Ectodermal cell (in vitro differentiated cells): ENCODE data around the gene CALHM2.
A peak's percentile ranks its signal among the peaks of the same experiment; 100 is the strongest.
"Not testable (repeated sequence)": the region's sequence is repeated elsewhere in the genome, so short reads cannot be mapped to it uniquely, and the experiment has no call there.

ENCODE experiments used
- H3K27ac ChIP-seq: 2 replicates; pipeline ENCODE4 v1.7.0; 2013; ENCODE audit warnings: mild to moderate bottlenecking, low read depth, low read length; ENCODE audit not compliant: insufficient read depth, poor library complexity, severe bottlenecking
- H3K27me3 ChIP-seq: 2 replicates; pipeline ENCODE4 v1.7.0; 2013; ENCODE audit warnings: mild to moderate bottlenecking, low read length; ENCODE audit not compliant: insufficient read depth, control insufficient read depth, poor library complexity, severe bottlenecking
- H3K36me3 ChIP-seq: one replicate; pipeline ENCODE4 v1.7.0; 2013; ENCODE audit warnings: low read length; ENCODE audit not compliant: control insufficient read depth, insufficient read depth
- H3K4me1 ChIP-seq: one replicate; pipeline ENCODE4 v1.7.0; 2013; ENCODE audit warnings: low read length; ENCODE audit not compliant: control insufficient read depth, insufficient read depth
- H3K4me3 ChIP-seq: 2 replicates; pipeline ENCODE4 v1.7.0; 2013; ENCODE audit warnings: low read depth, low read length, control low read depth; ENCODE audit not compliant: insufficient read depth
- H3K9me3 ChIP-seq: 2 replicates; pipeline ENCODE4 v1.7.0; 2013; ENCODE audit warnings: mild to moderate bottlenecking, low read length, moderate library complexity; ENCODE audit not compliant: control insufficient read depth
- WGBS, 2 experiments: methylation state at CpG; one replicate each; pipeline ENCODE4 v1.1.7; 2013; ENCODE audit warnings: missing lambda C conversion rate in 2 of 2; 5-methylcytosine and 5-hydroxymethylcytosine counted together

The CALHM2 gene

DNA sequence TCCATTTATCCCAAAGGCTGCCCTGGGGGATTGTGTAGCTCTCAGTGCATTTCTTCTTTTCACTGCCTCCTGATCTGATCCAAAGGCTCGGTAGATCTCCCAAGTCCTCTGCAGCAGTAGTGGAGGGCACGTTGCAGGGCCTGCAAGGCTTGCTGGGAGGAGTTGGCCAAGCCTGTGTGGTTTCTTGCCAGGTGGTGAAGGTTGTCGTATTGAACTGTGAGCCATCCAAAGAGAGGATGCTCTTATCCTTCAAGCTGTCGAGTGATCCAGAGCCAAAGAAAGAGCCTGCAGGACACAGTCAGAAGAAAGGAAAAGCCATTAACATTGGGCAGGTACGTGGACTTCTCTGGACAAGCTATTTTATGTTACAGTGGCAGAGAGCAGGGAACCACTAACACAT, 34.6 kb downstream of the CALHM2 start:
- H3K9me3 ChIP-seq = no peaks in the 10 kb centered on the region
- WGBS, 2 experiments = 95 to 96% methylated on average over 5 of the region's 5 CpGs
- H3K27me3 ChIP-seq = no peaks in the 10 kb centered on the region
- no peaks in the 10 kb centered on the region for H3K4me1 ChIP-seq
- H3K4me3 ChIP-seq = no peak overlapping the region
- no peak overlapping the region for H3K27ac ChIP-seq
- H3K36me3 ChIP-seq = peaks cover 81% of the 10 kb centered on the region

DNA sequence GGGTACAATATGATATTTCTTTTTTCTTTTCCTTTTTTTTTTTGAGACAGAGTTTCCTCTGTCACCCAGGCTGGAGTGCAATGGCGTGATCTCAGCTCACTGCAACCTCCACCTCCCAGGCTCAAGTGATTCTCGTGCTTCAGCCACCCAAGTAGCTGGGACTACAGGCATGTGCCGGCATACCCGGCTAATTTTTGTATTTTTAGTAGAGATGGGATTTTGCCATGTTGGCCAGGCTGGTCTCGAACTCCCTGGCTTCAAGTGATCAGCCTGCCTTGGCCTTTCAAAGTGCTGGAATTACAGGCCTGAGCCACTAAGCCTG, 35.1 kb downstream of the CALHM2 start:
- H3K36me3 ChIP-seq = peaks cover 79% of the 10 kb centered on the region
- 90 to 96% methylated on average over 5 of the region's 5 CpGs for WGBS, 2 experiments

DNA sequence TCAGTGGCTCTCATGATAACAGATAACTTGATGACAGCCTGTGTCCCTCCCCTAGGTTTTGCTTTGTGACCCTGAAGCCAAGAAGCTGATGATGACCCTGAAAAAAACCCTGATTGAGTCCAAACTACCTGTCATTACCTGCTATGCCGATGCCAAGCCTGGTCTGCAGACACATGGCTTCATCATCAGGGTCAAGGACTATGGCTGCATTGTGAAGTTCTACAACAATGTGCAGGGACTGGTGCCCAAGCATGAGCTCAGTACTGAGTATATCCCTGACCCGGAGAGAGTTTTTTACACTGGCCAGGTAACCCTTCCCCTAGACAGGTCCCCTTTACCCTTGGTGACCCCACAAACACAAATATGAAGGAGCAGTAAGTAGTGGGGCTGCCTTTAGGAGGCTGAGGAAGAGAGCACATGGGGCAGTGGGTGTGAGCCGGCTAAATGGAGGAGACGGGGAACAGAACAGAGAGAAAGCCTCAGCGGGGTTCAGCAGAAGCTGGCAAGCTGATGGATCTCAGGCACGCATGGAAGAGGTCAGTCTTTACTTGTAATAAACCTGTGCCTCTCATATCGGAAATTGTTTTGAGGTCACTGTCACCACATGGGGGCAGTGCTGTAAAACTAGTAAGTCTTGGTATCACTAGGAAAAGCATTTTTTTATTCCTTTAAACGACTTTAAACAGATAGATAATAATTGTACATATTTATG, 35.6 kb downstream of the CALHM2 start:
- Histone ChIP-seq H3K4me3 (no peak overlapping the region), H3K9me3 (no peaks in the 10 kb centered on the region), H3K4me1 (no peaks in the 10 kb centered on the region), H3K36me3 (peaks cover 79% of the 10 kb centered on the region), H3K27me3 (no peaks in the 10 kb centered on the region), H3K27ac (no peak overlapping the region)
- WGBS, 2 experiments = 91% methylated on average over 7 of the region's 8 CpGs

More for the DNA sequence above, 35.1 kb downstream of the CALHM2 start:
- not testable (repeated sequence) for H3K4me1 ChIP-seq, H3K4me3 ChIP-seq, H3K27me3 ChIP-seq, H3K9me3 ChIP-seq, H3K27ac ChIP-seq

DNA sequence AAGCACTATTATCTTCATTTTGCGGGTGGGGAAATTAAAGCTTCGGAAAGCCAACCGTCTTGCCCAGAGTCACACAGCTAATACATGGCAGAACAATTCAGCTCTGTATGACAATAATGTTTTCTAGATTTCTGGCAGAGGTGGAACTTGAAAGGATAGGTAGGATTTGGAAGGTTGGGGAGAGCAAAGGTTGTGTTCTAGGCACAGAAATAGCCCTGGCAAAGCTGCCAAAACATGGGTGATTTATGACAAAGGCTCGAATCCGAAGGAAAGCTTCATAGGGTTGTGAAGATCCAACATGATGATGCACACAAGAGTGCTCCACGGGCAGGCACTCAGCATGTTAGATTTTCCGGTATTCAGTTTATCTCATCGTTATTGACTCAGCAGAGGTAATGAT, 36.6 kb downstream of the CALHM2 start:
- Histone ChIP-seq H3K36me3 (peaks cover 77% of the 10 kb centered on the region), H3K27me3 (no peaks in the 10 kb centered on the region), H3K4me3 (no peak overlapping the region), H3K4me1 (no peaks in the 10 kb centered on the region), H3K27ac (no peak overlapping the region), H3K9me3 (no peaks in the 10 kb centered on the region)
- WGBS, 2 experiments = 96 to 97% methylated on average over 8 of the region's 8 CpGs

DNA sequence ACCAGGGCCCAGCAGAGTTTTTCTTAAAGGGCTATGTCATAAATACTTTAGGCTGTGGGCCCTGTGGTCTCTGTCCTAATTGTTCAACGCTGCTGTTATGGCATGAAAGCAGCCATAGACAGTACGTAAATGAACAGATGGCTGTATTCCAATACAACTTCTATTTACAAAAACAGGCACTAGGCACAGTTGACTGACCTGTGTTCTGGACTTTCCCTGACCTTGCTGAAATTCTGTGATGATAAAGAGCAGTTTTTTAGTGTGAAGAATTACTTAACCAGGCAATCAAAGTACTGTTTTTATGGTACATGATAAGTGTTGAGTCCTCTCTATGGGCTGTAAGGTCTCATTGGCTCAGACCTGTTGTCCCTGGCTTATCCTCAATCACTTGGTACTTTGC, 38.6 kb downstream of the CALHM2 start:
- 96% methylated on average over 2 of the region's 2 CpGs for WGBS, 2 experiments
- Histone ChIP-seq H3K9me3 (no peaks in the 10 kb centered on the region), H3K4me3 (no peak overlapping the region), H3K27ac (no peak overlapping the region), H3K27me3 (no peaks in the 10 kb centered on the region), H3K36me3 (peaks cover 69% of the 10 kb centered on the region), H3K4me1 (no peaks in the 10 kb centered on the region)

DNA sequence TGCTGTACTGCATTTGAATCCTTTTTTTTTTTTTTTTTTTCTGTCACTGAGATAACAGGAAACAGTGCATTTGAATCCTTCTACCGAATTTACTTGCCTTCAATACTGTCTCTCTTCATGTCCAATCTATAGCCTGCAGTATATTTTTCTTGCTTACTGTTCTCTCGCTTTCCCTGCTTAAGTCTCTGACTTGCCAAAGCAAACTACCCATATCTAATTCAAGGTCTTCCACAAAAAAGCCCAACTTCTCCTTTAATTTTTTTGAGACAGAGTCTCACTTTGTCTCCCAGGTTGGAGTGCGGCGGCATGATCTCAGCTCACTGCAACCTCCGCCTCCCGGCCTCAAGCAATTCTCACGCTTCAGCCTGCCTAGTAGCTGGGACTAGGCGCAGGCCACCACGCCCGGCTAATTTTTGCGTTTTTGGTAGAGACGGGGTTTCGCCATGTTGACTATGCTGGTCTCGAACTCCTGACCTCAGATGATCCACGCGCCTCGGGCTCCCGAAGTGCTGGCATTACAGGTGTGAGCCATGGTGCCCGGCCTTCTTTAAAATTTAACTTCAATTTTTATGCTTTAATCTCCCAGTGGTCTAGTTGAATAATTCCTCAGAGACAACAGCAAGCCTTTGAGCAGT, 54.9 kb downstream of the CALHM2 start:
- 78 to 82% methylated on average over 19 of the region's 19 CpGs for WGBS, 2 experiments
- peaks cover 22% of the 10 kb centered on the region for H3K36me3 ChIP-seq
- H3K4me1 ChIP-seq = peaks cover 10% of the 10 kb centered on the region
- H3K9me3 ChIP-seq = no peaks in the 10 kb centered on the region
- no peaks in the 10 kb centered on the region for H3K27me3 ChIP-seq
- no peak overlapping the region for H3K27ac ChIP-seq
- H3K4me3 ChIP-seq = peak overlapping the region; percentile 86

DNA sequence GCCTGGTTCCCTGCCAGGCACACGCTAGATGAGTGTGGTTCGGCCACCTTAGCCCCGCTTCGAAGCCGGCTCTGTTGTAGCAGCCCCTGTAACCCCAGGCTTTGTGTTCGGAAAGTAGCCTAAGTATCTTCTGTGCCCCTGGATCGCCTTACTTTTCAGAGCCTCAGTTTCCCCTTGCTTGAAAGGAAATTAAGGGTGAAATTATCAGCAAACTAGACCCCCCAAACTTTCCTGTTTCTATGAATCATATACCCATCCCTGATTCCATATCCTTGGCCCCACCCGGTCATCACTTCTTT, 55.4 kb downstream of the CALHM2 start:
- Histone ChIP-seq H3K36me3 (peaks cover 22% of the 10 kb centered on the region), H3K9me3 (no peaks in the 10 kb centered on the region), H3K27ac (no peak overlapping the region), H3K4me1 (peaks cover 10% of the 10 kb centered on the region), H3K4me3 (peak overlapping the region; percentile 86), H3K27me3 (no peaks in the 10 kb centered on the region)
- 0 to 1% methylated on average over 8 of the region's 8 CpGs for WGBS, 2 experiments
